Stimulated activated naive CD8-positive, alpha-beta T cell treated with anti-CD3 and anti-CD28 coated beads, Interleukin-15, Interleukin-2, amounts not matched to agents 100 ng/mL and 50 ng/mL, for 24 hours (primary cell): Measurements from ENCODE around the gene NCK2.

Experiments used
- H3K27ac Mint-ChIP-seq: one replicate; pipeline ENCODE4 v1.8.0; 2021; ENCODE audit warnings: mild to moderate bottlenecking, mixed read lengths
- H3K27me3 Mint-ChIP-seq: one replicate; pipeline ENCODE4 v1.8.0; 2021; ENCODE audit warnings: mixed read lengths
- H3K36me3 Mint-ChIP-seq: one replicate; pipeline ENCODE4 v1.8.0; 2021; ENCODE audit warnings: low read depth, mixed read lengths
- H3K4me1 Mint-ChIP-seq: one replicate; pipeline ENCODE4 v1.8.0; 2021; ENCODE audit warnings: low read depth, mixed read lengths
- H3K4me3 Mint-ChIP-seq: one replicate; pipeline ENCODE4 v1.8.0; 2021; ENCODE audit warnings: mild to moderate bottlenecking, mixed read lengths
- H3K9me3 Mint-ChIP-seq: one replicate; pipeline ENCODE4 v1.8.0; 2021; ENCODE audit warnings: mixed read lengths

The NCK2 gene

GRCh38 chr2:105836341-105836740 is 91.6 kb downstream of the NCK2 start:
- no peaks in the 10 kb centered on the region for H3K27me3 Mint-ChIP-seq
- H3K36me3 Mint-ChIP-seq, result peaks cover 76% of the 10 kb centered on the region
- peak overlapping the region; percentile 94 for H3K27ac Mint-ChIP-seq
- H3K9me3 Mint-ChIP-seq, result peaks cover 24% of the 10 kb centered on the region
- H3K4me3 Mint-ChIP-seq, result peak overlapping the region; percentile 47
- H3K4me1 Mint-ChIP-seq, result peaks cover 95% of the 10 kb centered on the region

GRCh38 chr2:105836840-105837692 is 92.4 kb downstream of the NCK2 start:
- Mint-ChIP-seq H3K27me3 (no peaks in the 10 kb centered on the region), H3K4me1 (peaks cover 95% of the 10 kb centered on the region), H3K27ac (peak overlapping the region; percentile 94), H3K36me3 (peaks cover 74% of the 10 kb centered on the region), H3K9me3 (peaks cover 24% of the 10 kb centered on the region), H3K4me3 (peak overlapping the region; percentile 66)

- peak overlapping the region; percentile 99 for H3K27ac Mint-ChIP-seq
- H3K36me3 Mint-ChIP-seq, result peaks cover 69% of the 10 kb centered on the region
- H3K4me1 Mint-ChIP-seq, result peaks cover 96% of the 10 kb centered on the region
- peaks cover 7% of the 10 kb centered on the region for H3K9me3 Mint-ChIP-seq
- no peaks in the 10 kb centered on the region for H3K27me3 Mint-ChIP-seq
- H3K4me3 Mint-ChIP-seq, result peak overlapping the region; percentile 9
Observed at GRCh38 chr2:105839793-105840192, 95.1 kb downstream of the NCK2 start.

GRCh38 chr2:105840933-105841332 is 96.2 kb downstream of the NCK2 start:
- Mint-ChIP-seq H3K9me3 (peaks cover 3% of the 10 kb centered on the region), H3K4me3 (peak overlapping the region; percentile 56), H3K4me1 (peaks cover 97% of the 10 kb centered on the region), H3K27ac (peak overlapping the region; percentile 99), H3K36me3 (peaks cover 61% of the 10 kb centered on the region), H3K27me3 (no peaks in the 10 kb centered on the region)

GRCh38 chr2:105841551-105841950 is 96.8 kb downstream of the NCK2 start:
- Mint-ChIP-seq H3K4me1 (peaks cover 97% of the 10 kb centered on the region), H3K4me3 (peak overlapping the region; percentile 56), H3K9me3 (peaks cover 3% of the 10 kb centered on the region), H3K27ac (peak overlapping the region; percentile 99), H3K27me3 (no peaks in the 10 kb centered on the region), H3K36me3 (peaks cover 61% of the 10 kb centered on the region)

GRCh38 chr2:105842555-105842954 is 97.8 kb downstream of the NCK2 start:
- H3K4me3 Mint-ChIP-seq, result peak overlapping the region; percentile 38
- peaks cover 97% of the 10 kb centered on the region for H3K4me1 Mint-ChIP-seq
- H3K27me3 Mint-ChIP-seq, result no peaks in the 10 kb centered on the region
- peaks cover 68% of the 10 kb centered on the region for H3K36me3 Mint-ChIP-seq
- H3K9me3 Mint-ChIP-seq, result peaks cover 3% of the 10 kb centered on the region
- H3K27ac Mint-ChIP-seq, result peak overlapping the region; percentile 99

- Mint-ChIP-seq H3K9me3 (peaks cover 3% of the 10 kb centered on the region), H3K36me3 (peaks cover 77% of the 10 kb centered on the region), H3K27me3 (no peaks in the 10 kb centered on the region), H3K27ac (peak overlapping the region; percentile 88), H3K4me3 (peak overlapping the region; percentile 5), H3K4me1 (peaks cover 97% of the 10 kb centered on the region)
Observed at GRCh38 chr2:105843476-105844374, 99.0 kb downstream of the NCK2 start.

GRCh38 chr2:105845976-105846375 is 101.3 kb downstream of the NCK2 start:
- peak overlapping the region; percentile 72 for H3K27ac Mint-ChIP-seq
- H3K4me3 Mint-ChIP-seq, result no peak overlapping the region
- H3K27me3 Mint-ChIP-seq, result no peaks in the 10 kb centered on the region
- H3K9me3 Mint-ChIP-seq, result peaks cover 3% of the 10 kb centered on the region
- peaks cover 68% of the 10 kb centered on the region for H3K36me3 Mint-ChIP-seq
- peaks cover 96% of the 10 kb centered on the region for H3K4me1 Mint-ChIP-seq

GRCh38 chr2:105847056-105847455 is 102.3 kb downstream of the NCK2 start:
- H3K27me3 Mint-ChIP-seq, result no peaks in the 10 kb centered on the region
- peaks cover 4% of the 10 kb centered on the region for H3K9me3 Mint-ChIP-seq
- no peak overlapping the region for H3K27ac Mint-ChIP-seq
- H3K4me3 Mint-ChIP-seq, result no peak overlapping the region
- H3K36me3 Mint-ChIP-seq, result peaks cover 66% of the 10 kb centered on the region
- peaks cover 94% of the 10 kb centered on the region for H3K4me1 Mint-ChIP-seq

GRCh38 chr2:105848367-105848766 is 103.7 kb downstream of the NCK2 start:
- H3K4me3 Mint-ChIP-seq, result no peak overlapping the region
- H3K27ac Mint-ChIP-seq, result peak overlapping the region; percentile 71
- peaks cover 91% of the 10 kb centered on the region for H3K4me1 Mint-ChIP-seq
- peaks cover 67% of the 10 kb centered on the region for H3K36me3 Mint-ChIP-seq
- H3K9me3 Mint-ChIP-seq, result peaks cover 4% of the 10 kb centered on the region
- H3K27me3 Mint-ChIP-seq, result no peaks in the 10 kb centered on the region

GRCh38 chr2:105849431-105850179 is 104.9 kb downstream of the NCK2 start:
- H3K4me3 Mint-ChIP-seq, result no peak overlapping the region
- peaks cover 4% of the 10 kb centered on the region for H3K9me3 Mint-ChIP-seq
- H3K4me1 Mint-ChIP-seq, result peaks cover 89% of the 10 kb centered on the region
- H3K36me3 Mint-ChIP-seq, result peaks cover 61% of the 10 kb centered on the region
- peak overlapping the region; percentile 71 for H3K27ac Mint-ChIP-seq
- no peaks in the 10 kb centered on the region for H3K27me3 Mint-ChIP-seq

GRCh38 chr2:105852066-105852465 is 107.4 kb downstream of the NCK2 start:
- H3K9me3 Mint-ChIP-seq, result peaks cover 4% of the 10 kb centered on the region
- no peak overlapping the region for H3K4me3 Mint-ChIP-seq
- peak overlapping the region; percentile 56 for H3K27ac Mint-ChIP-seq
- peaks cover 68% of the 10 kb centered on the region for H3K36me3 Mint-ChIP-seq
- peaks cover 91% of the 10 kb centered on the region for H3K4me1 Mint-ChIP-seq
- no peaks in the 10 kb centered on the region for H3K27me3 Mint-ChIP-seq

GRCh38 chr2:105853354-105854088 is 108.8 kb downstream of the NCK2 start:
- Mint-ChIP-seq H3K9me3 (peaks cover 4% of the 10 kb centered on the region), H3K27ac (peak overlapping the region; percentile 95), H3K36me3 (peaks cover 67% of the 10 kb centered on the region), H3K4me1 (peaks cover 91% of the 10 kb centered on the region), H3K27me3 (no peaks in the 10 kb centered on the region), H3K4me3 (no peak overlapping the region)

- H3K36me3 Mint-ChIP-seq, result peaks cover 65% of the 10 kb centered on the region
- H3K9me3 Mint-ChIP-seq, result peaks cover 4% of the 10 kb centered on the region
- peak overlapping the region; percentile 96 for H3K27ac Mint-ChIP-seq
- peak overlapping the region; percentile 20 for H3K4me3 Mint-ChIP-seq
- H3K4me1 Mint-ChIP-seq, result peaks cover 91% of the 10 kb centered on the region
- H3K27me3 Mint-ChIP-seq, result no peaks in the 10 kb centered on the region
Observed at GRCh38 chr2:105854972-105855371, 110.3 kb downstream of the NCK2 start.
